Neural cell (in vitro differentiated cells): Measurements from ENCODE around the gene PLCZ1.

ENCODE experiments used
- CTCF ChIP-seq: fragments of 450-650 bp; IDR thresholded peaks from 2 replicates; pipeline ENCODE4 v1.5.1; 2014; ENCODE audit warnings: antibody characterized with exemption, mild to moderate bottlenecking, moderate library complexity; ENCODE audit not compliant: poor library complexity, severe bottlenecking
- EP300 ChIP-seq: fragments of 450-650 bp; conservative IDR thresholded peaks from 2 replicates; pipeline ENCODE4 v1.6.1; 2014; ENCODE audit warnings: antibody characterized with exemption, mild to moderate bottlenecking, moderate library complexity; ENCODE audit not compliant: poor library complexity, severe bottlenecking
- EZH2 ChIP-seq: fragments of 200-600, 300-800 bp; shearing (Covaris generic), sonication (generic); IDR thresholded peaks from 2 replicates; pipeline ENCODE4 v1.6.1; 2014; ENCODE audit warnings: antibody characterized with exemption, low read length, borderline replicate concordance, mild to moderate bottlenecking; ENCODE audit not compliant: insufficient read depth, poor library complexity, severe bottlenecking
- MXI1 ChIP-seq: fragments of 450-650 bp; conservative IDR thresholded peaks from 2 replicates; pipeline ENCODE4 v1.6.1; 2014; ENCODE audit warnings: antibody characterized with exemption, mild to moderate bottlenecking; ENCODE audit not compliant: poor library complexity, severe bottlenecking
- TAF1 ChIP-seq: IDR thresholded peaks from 2 replicates; pipeline ENCODE4 v1.6.1; 2012; ENCODE audit warnings: low read depth

- TF ChIP-seq CTCF: no peak
- TF ChIP-seq TAF1: no peak
- no peak for TF ChIP-seq EZH2
- no peak for TF ChIP-seq EP300
- no peak for TF ChIP-seq MXI1
Observed at GRCh38 chr12:18720690-18721089, 17.1 kb downstream of the PLCZ1 start.
